SK-N-SH treated with all-trans-retinoic acid at 6 μM for 48 hours (cell line): ENCODE results near the gene CFAP107.

Experiments
- ATAC-seq: fragments of 200-7000 bp; cut with Tn5 transposase; 3 replicates; pipeline ENCODE4 v1.9.1; 2020; ENCODE audit warnings: mild to moderate bottlenecking, moderate library complexity
- BACH2 ChIP-seq: fragments of 250-450 bp; sonication (Bioruptor Pico); IDR thresholded peaks from 2 replicates; pipeline ENCODE4 v1.9.0; 2021; ENCODE audit warnings: mild to moderate bottlenecking, borderline replicate concordance
- CREB5 ChIP-seq: fragments of 250-450 bp; sonication (Bioruptor Pico); IDR thresholded peaks from 2 replicates; pipeline ENCODE4 v1.5.1; 2020; ENCODE audit warnings: low read depth, mild to moderate bottlenecking, moderate library complexity
- CSDC2 ChIP-seq: fragments of 250-450 bp; sonication (Bioruptor Pico); IDR thresholded peaks from 2 replicates; pipeline ENCODE4 v1.5.0; 2020; ENCODE audit warnings: mild to moderate bottlenecking, moderate library complexity
- GLIS3 ChIP-seq: fragments of 250-450 bp; sonication (Bioruptor Pico); IDR thresholded peaks from 2 replicates; pipeline ENCODE4 v1.5.0; 2020; ENCODE audit warnings: mild to moderate bottlenecking, moderate library complexity
- OSR1 ChIP-seq: fragments of 250-450 bp; sonication (Bioruptor Pico); IDR thresholded peaks from 2 replicates; pipeline ENCODE4 v1.8.0; 2022; ENCODE audit warnings: moderate library complexity, mild to moderate bottlenecking, inconsistent platforms
- PATZ1 ChIP-seq: fragments of 250-450 bp; sonication (Bioruptor Pico); IDR thresholded peaks from 2 replicates; pipeline ENCODE4 v1.8.0; 2020; ENCODE audit warnings: mild to moderate bottlenecking, moderate library complexity, borderline replicate concordance
- POU6F1 ChIP-seq: fragments of 250-450 bp; sonication (Bioruptor Pico); IDR thresholded peaks from 2 replicates; pipeline ENCODE4 v1.8.0; 2021; ENCODE audit warnings: low read depth, mild to moderate bottlenecking, moderate library complexity, borderline replicate concordance
- PPARA ChIP-seq: fragments of 250-450 bp; sonication (Bioruptor Pico); IDR thresholded peaks from 2 replicates; pipeline ENCODE4 v1.5.0; 2020; ENCODE audit warnings: mild to moderate bottlenecking, borderline replicate concordance
- SNAI2 ChIP-seq: fragments of 250-450 bp; sonication (Bioruptor Pico); IDR thresholded peaks from 2 replicates; pipeline ENCODE4 v1.5.0; 2020; ENCODE audit warnings: mild to moderate bottlenecking, moderate library complexity
- TCF4 ChIP-seq: fragments of 250-450 bp; sonication (Bioruptor Pico); IDR thresholded peaks from 2 replicates; pipeline ENCODE4 v1.8.0; 2021; ENCODE audit warnings: mild to moderate bottlenecking, moderate library complexity, borderline replicate concordance
- TOX ChIP-seq: fragments of 250-450 bp; sonication (Bioruptor Pico); IDR thresholded peaks from 2 replicates; pipeline ENCODE4 v1.8.0; 2021; ENCODE audit warnings: mild to moderate bottlenecking, moderate library complexity, borderline replicate concordance
- TSHZ2 ChIP-seq: fragments of 250-450 bp; sonication (Bioruptor Pico); IDR thresholded peaks from 2 replicates; pipeline ENCODE4 v1.5.0; 2020; ENCODE audit warnings: mild to moderate bottlenecking, moderate library complexity
- ZC3H10 ChIP-seq: fragments of 250-450 bp; sonication (Bioruptor Pico); IDR thresholded peaks from 2 replicates; pipeline ENCODE4 v1.5.1; 2021; ENCODE audit warnings: mild to moderate bottlenecking, moderate library complexity
- ZFP3 ChIP-seq: fragments of 250-450 bp; sonication (Bioruptor Pico); IDR thresholded peaks from 2 replicates; pipeline ENCODE4 v1.5.0; 2020; ENCODE audit warnings: mild to moderate bottlenecking, moderate library complexity
- ZFP30 ChIP-seq: fragments of 450-650 bp; formaldehyde crosslinking; IDR thresholded peaks from 2 replicates; pipeline ENCODE4 v1.5.0; 2022; ENCODE audit warnings: mild to moderate bottlenecking, moderate library complexity
- ZNF565 ChIP-seq: fragments of 450-650 bp; formaldehyde crosslinking; conservative IDR thresholded peaks from 2 replicates; pipeline ENCODE4 v1.5.0; 2020; ENCODE audit warnings: low read depth, mild to moderate bottlenecking, moderate library complexity
- ZNF70 ChIP-seq: fragments of 450-650 bp; formaldehyde crosslinking; IDR thresholded peaks from 2 replicates; pipeline ENCODE4 v1.5.0; 2020; ENCODE audit warnings: mild to moderate bottlenecking, moderate library complexity
- TF ChIP-seq, protein P1 (sequence below): fragments of 250-450 bp; sonication (Bioruptor Pico); IDR thresholded peaks from 2 replicates; pipeline ENCODE4 v1.5.1; 2021; ENCODE audit warnings: mild to moderate bottlenecking, moderate library complexity

The CFAP107 gene

DNA sequence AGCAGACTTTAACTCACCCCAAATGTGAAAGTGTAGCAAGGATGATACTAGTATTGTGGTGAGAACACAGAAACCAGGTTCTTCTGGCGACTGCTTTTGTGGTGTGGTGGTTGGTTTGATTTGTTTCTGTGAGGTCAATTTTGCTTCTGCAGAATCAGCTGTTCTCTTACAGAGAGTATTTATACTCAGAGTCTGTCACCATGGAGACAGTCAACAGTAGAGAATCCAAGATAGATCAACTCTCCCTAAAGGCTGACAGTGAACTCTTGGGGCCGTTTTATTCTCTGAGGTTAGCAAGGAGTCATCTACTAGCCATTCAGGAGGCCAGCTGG lies at the start of gene CFAP107:
Gene CFAP107, plus strand, starts transcription at position 209 of the 332 bp plus-strand sequence. CDS start 231 bp downstream, outside the sequence.
- TF ChIP-seq ZNF70 (CRISPR knock-in tag) = no peak
- TF ChIP-seq CREB5 (CRISPR knock-in tag) = no peak
- no peak for TF ChIP-seq ZFP30 (CRISPR knock-in tag)
- TF ChIP-seq TOX (CRISPR knock-in tag) = no peak
- no peak for TF ChIP-seq BACH2 (CRISPR knock-in tag)
- TF ChIP-seq ZNF565 (CRISPR knock-in tag) = no peak
- TF ChIP-seq TCF4 (CRISPR knock-in tag) = no peak
- no peak for TF ChIP-seq TSHZ2 (CRISPR knock-in tag)
- TF ChIP-seq GLIS3 (CRISPR knock-in tag) = no peak
- no peak for TF ChIP-seq OSR1 (CRISPR knock-in tag)
- TF ChIP-seq ZC3H10 (CRISPR knock-in tag) = no peak
- no peak for TF ChIP-seq PPARA (CRISPR knock-in tag)
- no peak for TF ChIP-seq PATZ1 (CRISPR knock-in tag)
- TF ChIP-seq POU6F1 (CRISPR knock-in tag) = no peak
- TF ChIP-seq, protein P1, sequence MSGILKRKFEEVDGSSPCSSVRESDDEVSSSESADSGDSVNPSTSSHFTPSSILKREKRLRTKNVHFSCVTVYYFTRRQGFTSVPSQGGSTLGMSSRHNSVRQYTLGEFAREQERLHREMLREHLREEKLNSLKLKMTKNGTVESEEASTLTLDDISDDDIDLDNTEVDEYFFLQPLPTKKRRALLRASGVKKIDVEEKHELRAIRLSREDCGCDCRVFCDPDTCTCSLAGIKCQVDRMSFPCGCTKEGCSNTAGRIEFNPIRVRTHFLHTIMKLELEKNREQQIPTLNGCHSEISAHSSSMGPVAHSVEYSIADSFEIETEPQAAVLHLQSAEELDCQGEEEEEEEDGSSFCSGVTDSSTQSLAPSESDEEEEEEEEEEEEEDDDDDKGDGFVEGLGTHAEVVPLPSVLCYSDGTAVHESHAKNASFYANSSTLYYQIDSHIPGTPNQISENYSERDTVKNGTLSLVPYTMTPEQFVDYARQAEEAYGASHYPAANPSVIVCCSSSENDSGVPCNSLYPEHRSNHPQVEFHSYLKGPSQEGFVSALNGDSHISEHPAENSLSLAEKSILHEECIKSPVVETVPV (CRISPR knock-in tag) = no peak
- no peak for TF ChIP-seq ZFP3 (CRISPR knock-in tag)
- no peak for ATAC-seq

DNA sequence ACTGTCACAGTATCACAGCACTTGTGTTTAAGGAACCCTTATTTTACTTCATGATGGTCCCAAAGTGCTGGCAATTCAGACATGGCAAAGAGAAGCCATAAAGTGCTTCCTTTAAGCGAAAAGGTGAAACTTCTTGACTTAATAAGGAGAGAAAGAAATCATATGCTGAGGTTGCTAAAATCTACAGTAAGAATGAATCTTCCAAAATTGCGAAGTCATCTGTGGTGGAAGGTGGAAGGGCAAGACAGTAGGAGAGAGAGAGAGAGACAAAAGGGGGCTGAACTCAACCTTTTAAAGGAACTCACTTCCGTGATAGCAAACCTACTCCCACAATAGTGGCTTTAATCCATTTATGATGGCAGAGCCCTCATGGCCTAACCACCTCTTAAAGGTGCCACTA lies 49.3 kb upstream of the CFAP107 start:
- TF ChIP-seq POU6F1 (CRISPR knock-in tag) = no peak
- TF ChIP-seq CSDC2 (CRISPR knock-in tag) = no peak
- no peak for TF ChIP-seq ZC3H10 (CRISPR knock-in tag)
- TF ChIP-seq GLIS3 (CRISPR knock-in tag) = no peak
- no peak for TF ChIP-seq BACH2 (CRISPR knock-in tag)
- no peak for TF ChIP-seq TOX (CRISPR knock-in tag)
- TF ChIP-seq SNAI2 (CRISPR knock-in tag) = no peak
- no peak for TF ChIP-seq CREB5 (CRISPR knock-in tag)
- no peak for TF ChIP-seq OSR1 (CRISPR knock-in tag)
- TF ChIP-seq ZNF70 (CRISPR knock-in tag) = no peak
- TF ChIP-seq TCF4 (CRISPR knock-in tag) = no peak
- TF ChIP-seq, all 23 proteins: peak for 0
- no peak for ATAC-seq
